ENCODE measurements around the gene PCDHGA1.
A peak's percentile ranks its signal among the peaks of the same experiment; 100 is the strongest.
"Not testable (repeated sequence)": the region's sequence is repeated elsewhere in the genome, so short reads cannot be mapped to it uniquely, and the experiment has no call there.

Gene PCDHGA1

DNA sequence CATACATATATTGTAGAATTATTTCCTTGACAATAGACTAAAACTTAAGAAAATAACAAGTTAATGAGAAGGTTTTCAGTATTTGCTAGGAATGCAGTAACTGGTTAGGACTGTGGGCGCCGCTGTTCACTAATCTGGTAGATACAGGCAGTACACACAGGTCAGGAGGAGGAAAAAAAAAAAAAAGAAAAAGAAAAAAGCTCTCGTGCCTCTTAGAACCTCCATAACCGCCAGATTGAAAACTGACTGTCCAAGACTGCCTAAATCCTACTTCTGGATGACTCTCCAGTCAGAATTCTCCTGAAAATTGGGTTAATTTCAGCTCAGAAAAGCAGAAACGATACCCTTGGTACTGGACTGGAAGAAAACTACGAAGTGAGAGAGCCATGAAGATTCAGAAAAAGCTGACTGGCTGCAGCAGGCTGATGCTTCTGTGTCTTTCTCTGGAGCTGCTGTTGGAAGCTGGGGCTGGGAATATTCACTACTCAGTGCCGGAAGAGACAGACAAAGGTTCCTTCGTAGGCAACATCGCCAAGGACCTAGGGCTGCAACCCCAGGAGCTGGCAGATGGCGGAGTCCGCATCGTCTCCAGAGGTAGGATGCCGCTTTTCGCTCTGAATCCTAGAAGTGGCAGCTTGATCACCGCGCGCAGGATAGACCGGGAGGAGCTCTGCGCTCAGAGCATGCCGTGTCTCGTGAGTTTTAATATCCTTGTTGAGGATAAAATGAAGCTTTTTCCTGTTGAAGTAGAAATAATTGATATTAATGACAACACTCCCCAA is at the start of gene PCDHGA1:
Gene PCDHGA1 (plus strand): TSS at position 216 of the 782 bp plus-strand sequence.
- DNase-seq (ENCODE audit: low read depth), result no peak

DNA sequence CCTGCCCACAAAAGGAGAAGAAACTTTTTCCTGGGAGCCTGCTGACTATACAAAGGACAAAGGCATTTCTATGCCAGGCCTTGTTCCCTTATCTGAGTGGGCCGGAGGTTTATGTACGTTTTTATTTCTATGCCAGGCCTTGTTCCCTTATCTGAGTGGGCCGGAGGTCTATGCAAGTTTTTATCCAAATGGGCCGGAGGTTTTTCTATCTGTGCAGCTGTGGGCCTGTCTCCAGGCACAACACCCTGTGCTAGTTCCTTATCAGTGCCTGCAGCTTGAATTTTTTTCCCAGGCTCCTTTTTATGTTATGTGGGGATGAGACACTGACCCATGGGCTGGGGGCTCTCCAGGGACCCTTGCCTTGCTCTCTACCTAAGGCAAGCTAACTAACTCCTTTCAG is 31.9 kb upstream of the PCDHGA1 start:
- no peak for DNase-seq (ENCODE audit: low read depth)

DNA sequence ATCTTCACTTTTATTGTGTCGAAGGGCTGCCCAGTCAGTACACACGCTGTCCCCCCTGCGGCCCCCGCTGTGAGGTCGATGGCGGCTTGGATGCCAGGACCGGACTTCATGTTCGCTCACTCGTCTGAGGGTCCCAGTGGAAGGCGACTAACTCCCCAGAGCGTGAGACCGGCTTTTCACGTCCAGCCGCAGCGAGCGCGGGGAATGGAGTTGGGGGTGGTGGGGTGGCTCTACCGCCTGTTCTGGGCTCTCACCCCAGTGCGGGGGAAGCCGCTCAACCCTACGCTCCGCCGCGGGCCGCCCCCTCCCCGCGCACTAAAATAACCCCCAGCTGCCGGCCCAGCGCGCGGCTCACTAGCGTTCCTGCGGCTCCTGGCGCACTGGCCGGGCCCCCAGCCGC is 26.6 kb upstream of the PCDHGA1 start, which contains the start of gene SLC25A2:
Gene SLC25A2 (minus strand): TSS at position 294 of the 400 bp plus-strand sequence. CDS start 184 bp downstream, at position 110.
- no peak for DNase-seq (ENCODE audit: low read depth)

DNA sequence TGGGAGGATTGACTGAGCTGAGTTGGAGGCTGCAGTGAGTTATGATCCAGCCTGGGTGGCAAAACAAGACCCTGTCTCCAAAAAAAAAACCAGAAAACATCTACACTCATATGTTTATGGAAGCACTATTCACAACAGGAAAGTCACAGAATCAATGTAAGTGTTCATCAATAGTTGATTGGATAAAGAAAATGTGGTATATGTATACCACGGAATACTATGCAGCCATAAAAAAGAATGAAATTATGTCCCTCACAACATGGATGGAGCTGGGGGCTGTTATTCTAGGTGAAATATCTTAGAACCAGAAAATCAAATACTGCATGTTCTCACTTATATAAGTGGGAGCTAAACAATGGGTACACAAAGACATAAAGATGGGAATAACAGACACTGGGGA is 23.7 kb upstream of the PCDHGA1 start:
- no peak for DNase-seq (ENCODE audit: low read depth)

DNA sequence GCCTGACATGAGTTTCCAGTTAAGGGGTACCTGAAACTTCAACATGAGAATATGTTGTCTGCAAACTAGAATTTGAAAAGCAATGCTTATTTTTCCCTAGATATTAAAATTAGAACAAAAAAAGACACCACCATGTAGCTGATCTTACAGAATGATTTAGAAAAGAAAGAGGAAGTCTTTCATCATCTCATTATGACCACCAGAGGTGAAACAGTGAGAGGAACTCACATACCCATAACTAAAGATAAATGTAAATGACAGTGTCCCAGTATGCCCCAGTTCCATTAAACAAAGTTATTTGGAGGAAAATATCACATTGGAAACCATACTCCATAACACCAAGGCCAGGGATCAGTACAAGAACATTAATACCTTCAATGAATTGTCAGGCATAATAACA is 16.6 kb upstream of the PCDHGA1 start:
- no peak for DNase-seq (ENCODE audit: low read depth)

DNA sequence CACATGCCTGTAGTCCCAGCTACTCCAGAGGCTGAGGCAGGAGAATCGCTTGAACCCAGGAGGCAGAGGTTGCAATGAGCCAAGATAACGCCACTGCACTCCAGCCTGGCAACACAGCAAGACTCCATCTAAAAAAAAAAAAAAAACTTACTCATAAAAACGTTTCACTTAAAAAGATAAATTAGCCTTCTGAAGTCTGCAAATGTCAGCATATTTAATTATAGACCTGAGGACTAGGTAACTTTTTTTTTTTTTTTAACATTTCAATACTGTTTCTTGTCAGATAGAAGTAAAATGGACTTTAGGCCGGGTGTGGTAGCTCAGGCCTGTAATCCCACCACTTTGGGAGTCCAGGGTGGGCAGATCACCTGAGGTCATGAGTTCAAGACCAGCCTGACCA is 13.4 kb upstream of the PCDHGA1 start:
- DNase-seq (ENCODE audit: low read depth), result not testable (repeated sequence)

DNA sequence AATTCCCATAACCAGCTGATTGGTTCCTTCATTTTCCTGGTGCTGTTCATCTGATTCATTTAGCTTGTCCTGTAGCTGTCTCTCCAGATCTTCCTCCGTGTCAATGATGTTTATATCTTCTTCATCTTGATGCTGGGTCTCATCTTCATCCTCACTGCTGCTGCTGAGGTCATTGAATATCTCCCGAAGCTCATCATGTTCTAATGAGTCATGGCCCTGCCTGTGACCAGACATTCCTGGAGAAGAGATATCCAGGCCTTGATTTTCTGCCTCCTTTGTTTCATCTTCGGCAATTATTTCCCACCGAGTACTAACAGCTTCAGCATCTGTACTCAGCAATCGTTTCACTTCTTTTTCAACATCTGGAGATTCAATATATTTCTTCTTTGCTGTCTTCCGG is 11.1 kb upstream of the PCDHGA1 start:
- DNase-seq (ENCODE audit: low read depth), result no peak

DNA sequence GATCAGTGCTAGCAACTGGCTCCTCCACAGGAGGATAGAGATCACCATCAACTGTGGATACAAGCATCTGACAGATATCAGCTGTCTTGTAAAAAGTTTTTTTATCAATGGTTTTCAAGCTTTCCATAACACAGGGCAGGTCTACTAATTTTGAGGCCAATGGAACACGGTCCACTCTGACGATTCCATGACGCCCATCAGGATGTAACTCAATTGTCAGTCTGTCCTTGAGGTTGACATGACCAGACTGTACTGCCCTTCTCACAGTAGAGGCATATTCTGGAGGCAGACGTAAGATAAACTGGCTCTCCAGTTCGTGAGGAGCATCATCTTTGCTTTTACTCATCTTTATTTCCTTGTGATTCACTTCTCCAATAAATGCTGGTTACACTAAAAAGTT is 10.6 kb upstream of the PCDHGA1 start:
- DNase-seq (ENCODE audit: low read depth), result no peak

DNA sequence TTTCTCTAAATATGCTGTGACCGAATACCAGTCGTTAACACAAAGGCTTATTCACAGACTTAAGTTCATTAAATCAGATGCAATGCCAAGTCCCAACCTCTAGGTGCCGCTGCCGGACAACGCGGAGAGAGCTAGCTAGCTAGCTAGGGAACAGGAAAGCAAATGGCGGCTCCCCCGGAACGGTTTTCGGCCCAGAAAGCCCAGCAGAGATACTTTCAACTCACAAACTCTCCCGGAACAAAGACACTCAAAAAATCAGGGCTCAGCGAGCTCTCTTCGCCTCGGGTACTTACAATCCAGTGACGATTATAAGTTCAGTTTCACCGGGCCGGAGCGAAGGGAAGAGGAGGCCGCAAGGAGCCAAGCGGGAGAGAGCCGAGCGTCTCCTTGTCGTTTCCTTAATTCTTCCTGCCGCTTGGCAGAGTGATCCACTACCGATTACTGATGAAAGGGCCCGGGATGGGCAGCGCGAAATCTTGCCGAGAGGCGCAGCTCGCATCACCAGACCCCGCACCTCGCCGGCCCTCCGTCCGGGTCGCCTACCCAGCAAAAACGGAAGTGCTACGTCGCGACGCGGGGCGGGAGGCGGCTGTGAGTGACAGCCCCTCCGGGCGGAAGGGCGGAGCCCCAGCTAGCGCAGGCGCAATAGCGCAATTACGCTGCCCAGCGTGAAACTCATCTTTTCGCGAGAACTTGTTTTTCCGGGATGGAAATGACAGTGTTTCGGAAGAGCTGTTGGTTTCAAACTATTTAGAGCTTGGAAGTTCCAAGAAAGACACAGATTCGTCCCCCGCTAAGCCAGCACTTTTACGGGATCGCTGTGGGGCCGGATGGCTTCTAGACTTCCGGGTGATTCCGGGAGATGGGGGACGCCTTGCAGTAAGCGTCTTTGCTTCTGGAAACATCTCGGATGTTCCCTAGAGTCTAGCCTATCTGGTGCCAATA is 9.8 kb upstream of the PCDHGA1 start, which contains the start of gene TAF7:
Gene TAF7 (minus strand): TSS at position 560 of the 945 bp plus-strand sequence. CDS start 740 bp downstream, outside the sequence.
- DNase-seq (ENCODE audit: low read depth), result peak; percentile 87

DNA sequence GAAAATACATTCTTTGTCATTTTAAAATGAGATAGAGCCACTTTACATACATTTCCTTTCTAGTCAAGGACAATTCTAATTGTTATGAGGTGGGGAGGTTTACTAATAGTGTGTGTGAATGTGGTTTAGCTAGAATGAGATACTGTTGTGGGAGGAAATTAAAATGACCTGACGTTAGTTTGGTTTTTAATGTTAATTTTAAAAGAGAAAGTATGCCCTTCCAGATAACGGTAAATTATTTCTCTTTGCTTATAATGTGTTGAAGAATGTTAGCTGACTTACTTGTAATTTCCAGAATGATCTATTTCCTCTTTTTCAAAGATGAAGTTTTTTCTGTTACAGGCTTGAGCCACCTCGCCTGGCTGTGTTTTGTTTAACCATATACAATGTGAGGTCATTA is 8.1 kb upstream of the PCDHGA1 start:
- DNase-seq (ENCODE audit: low read depth), result no peak

DNA sequence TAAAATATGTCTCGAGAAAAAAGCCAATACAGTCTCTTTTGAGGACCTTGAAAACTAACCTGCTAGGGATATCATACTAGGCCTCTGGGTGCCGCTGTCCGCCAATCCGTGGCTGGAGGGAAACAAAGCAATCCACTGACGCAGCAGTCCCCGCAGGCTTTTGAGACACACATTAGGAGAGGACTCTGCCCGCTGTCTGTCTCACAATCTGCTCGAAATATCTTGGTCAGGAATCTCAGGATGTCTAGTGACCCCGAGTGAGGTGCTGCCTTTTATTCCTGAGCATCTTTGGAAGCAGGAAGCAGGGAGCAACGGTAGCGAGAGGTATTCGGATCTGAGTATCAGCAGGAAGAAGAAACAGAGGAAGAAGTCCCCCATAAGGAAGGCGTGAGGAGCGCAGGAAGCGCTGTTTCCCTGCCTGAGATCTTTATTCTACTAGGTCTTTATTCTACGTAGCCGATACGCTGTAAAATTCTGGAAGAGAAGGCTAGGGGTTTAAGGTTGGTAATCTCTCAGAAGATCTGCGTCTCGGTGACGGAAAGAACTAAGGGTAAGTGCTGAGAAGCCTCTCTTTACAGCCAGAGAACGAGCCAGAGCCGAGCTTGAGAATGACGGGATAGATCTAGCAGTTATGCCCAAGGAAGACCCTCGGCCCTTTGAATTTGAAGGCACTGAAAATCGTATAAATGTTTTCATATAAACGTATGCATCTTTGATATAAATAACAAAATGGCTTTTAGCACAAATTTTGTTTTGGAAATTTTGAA is 4.0 kb upstream of the PCDHGA1 start:
- DNase-seq (ENCODE audit: low read depth), result peak; percentile 52

DNA sequence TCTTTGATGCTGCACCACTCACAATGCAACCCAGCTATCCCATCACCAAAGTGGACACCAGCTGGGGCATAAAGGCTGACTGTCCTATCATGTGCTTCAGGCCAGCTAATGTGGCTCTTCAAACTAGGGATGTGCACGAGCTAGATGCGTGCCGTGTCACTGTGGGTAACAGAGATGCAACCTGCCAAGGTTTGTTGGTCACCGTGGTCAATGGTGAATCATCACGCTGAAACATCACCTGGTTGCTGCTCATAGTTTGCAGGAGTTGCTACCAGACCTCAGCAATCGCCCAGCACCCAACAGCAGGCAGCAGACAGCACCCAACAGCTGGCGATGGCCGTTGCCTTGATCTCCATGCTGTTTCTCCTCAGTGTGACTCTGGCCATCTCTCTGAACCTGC is 2.1 kb upstream of the PCDHGA1 start:
- no peak for DNase-seq (ENCODE audit: low read depth)

DNA sequence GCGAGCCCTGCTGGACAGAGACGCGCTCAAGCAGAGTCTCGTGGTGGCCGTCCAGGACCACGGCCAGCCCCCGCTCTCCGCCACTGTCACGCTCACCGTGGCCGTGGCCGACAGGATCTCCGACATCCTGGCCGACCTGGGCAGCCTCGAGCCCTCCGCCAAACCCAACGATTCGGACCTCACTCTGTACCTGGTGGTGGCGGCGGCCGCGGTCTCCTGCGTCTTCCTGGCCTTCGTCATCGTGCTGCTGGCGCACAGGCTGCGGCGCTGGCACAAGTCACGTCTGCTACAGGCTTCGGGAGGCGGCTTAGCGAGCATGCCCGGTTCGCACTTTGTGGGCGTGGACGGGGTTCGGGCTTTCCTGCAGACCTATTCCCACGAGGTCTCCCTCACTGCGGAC is 2.3 kb downstream of the PCDHGA1 start:
- not testable (repeated sequence) for DNase-seq (ENCODE audit: low read depth)

DNA sequence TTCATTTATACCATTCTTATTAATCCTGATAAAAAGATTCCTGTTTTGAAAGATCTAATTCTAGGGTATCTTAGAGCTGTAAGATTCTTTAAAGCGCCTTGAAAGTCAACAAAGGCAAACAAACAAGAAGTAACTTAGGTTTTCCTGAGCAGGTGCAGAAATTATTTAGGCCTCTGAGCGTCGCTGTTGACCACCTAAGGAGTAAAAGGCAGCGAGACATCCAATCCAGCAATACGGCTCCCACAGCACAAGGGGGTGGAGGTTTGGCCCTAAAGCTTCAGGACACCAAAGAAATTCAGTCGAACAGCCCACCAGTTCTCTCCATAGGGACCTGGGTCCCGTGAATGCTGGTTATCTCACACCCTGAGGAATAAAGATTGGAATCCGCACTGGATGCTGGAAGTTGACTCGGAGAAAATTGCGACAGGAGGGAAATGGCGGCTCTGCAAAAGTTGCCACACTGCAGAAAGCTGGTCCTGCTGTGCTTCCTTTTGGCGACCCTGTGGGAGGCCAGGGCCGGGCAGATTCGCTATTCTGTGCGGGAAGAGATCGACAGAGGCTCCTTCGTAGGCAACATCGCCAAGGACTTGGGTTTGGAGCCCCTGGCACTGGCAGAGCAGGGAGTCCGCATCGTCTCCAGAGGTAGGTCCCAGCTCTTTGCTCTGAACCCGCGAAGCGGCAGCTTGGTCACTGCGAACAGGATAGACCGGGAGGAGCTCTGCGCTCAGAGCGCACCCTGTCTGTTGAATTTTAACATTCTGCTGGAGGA is 8.4 kb downstream of the PCDHGA1 start, which contains the start of gene PCDHGA2:
Gene PCDHGA2 (plus strand): TSS at position 223 of the 769 bp plus-strand sequence.
- DNase-seq (ENCODE audit: low read depth), result no peak

DNA sequence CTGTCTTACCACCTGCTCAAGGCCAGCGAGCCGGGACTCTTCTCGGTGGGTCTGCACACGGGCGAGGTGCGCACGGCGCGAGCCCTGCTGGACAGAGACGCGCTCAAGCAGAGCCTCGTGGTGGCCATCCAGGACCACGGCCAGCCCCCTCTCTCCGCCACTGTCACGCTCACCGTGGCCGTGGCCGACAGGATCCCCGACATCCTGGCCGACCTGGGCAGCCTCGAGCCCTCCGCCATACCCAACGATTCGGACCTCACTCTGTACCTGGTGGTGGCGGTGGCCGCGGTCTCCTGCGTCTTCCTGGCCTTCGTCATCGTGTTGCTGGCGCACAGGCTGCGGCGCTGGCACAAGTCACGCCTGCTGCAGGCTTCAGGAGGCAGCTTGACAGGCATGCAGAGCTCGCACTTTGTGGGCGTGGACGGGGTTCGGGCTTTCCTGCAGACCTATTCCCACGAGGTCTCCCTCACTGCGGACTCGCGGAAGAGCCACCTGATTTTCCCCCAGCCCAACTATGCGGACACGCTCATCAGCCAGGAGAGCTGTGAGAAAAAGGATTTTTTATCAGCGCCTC is 10.6 kb downstream of the PCDHGA1 start:
- not testable (repeated sequence) for DNase-seq (ENCODE audit: low read depth)

DNA sequence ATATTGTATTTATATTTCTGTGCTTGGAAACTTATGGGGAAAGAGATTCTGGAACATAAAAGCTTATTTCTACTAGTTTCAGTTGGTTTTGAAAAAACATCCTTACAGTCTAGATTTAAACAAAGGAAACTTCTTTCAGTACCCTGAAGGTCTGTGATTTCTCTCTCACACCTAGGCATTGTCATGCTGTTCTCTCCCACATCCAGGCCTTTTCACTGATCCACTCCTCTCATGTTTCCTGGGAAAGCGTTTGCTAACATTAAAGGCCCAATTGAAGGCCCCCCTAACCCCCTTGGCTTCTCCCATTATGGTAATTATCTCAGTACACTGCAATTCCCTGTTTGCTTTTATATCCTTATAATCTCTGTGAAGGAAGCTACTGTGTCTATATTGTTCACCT is 12.5 kb downstream of the PCDHGA1 start:
- DNase-seq (ENCODE audit: low read depth), result no peak

DNA sequence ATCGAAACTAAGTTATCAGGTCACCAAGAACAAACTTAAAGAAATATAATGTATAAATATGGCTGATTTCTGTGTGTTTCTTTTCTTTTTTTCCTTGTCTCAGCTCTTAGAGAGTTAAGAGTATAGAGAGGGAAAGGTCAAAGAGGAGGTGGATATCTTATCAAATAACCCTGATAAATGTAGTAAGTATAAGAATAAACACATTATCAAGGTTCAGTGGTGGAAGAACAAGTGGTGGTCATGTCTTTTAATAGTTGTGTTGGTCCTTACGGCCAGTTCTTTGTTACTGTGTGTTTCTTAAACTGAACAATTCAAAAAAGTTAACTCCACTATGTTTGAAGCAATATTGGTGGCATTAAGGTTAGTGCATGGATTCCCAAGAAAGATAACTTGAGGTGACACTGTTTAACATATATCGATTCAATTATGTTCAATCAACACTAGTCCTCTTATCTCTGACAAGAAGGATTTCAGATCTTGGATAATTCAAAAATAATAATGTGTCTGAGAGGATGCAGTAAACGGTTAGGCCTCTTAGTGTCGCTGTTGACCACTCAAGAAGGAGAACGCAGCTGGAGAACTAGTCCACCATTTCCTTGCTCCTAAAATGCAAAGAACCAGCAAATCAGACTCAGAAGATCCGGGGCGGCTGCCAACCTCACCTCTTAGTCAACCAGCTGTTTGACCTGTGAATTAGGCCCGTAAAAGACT is 13.1 kb downstream of the PCDHGA1 start, which contains the start of gene PCDHGA3:
Gene PCDHGA3 (plus strand): TSS at position 588 of the 711 bp plus-strand sequence. CDS start 205 bp downstream, outside the sequence.
- DNase-seq (ENCODE audit: low read depth), result no peak

DNA sequence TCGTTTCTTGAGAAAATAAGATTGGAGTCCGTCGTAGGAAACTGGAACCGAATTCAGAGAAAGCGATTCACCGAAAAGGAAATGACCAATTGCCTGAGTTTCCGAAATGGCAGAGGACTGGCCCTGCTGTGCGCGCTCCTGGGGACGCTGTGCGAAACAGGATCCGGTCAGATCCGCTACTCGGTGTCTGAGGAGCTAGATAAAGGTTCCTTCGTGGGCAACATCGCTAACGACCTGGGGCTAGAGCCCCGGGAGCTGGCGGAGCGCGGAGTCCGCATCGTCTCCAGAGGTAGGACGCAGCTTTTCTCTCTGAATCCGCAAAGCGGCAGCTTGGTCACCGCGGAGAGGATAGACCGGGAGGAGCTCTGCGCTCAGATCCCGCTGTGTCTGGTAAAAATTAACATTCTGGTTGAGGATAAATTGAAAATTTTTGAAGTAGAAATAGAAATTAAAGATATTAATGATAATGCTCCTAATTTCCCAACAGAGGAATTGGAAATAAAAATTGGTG is 13.7 kb downstream of the PCDHGA1 start:
- DNase-seq (ENCODE audit: low read depth), result no peak

DNA sequence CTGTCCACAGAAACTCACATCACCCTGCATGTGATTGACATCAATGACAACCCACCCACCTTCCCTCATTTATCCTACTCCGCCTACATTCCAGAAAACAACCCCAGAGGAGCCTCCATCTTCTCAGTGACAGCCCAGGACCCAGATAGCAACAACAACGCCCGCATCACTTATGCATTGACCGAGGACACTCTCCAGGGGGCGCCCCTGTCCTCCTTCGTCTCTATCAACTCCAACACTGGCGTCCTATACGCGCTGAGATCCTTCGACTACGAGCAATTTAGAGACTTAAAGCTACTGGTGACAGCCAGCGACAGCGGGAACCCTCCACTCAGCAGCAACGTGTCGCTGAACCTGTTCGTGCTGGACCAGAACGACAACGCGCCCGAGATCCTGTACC is 15.0 kb downstream of the PCDHGA1 start:
- no peak for DNase-seq (ENCODE audit: low read depth)

DNA sequence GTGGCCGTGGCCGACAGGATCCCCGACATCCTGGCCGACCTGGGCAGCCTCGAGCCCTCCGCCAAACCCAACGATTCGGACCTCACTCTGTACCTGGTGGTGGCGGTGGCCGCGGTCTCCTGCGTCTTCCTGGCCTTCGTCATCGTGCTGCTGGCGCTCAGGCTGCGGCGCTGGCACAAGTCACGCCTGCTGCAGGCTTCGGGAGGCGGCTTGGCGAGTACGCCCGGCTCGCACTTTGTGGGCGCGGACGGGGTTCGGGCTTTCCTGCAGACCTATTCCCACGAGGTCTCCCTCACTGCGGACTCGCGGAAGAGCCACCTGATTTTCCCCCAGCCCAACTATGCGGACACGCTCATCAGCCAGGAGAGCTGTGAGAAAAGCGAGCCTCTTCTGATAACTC is 15.7 kb downstream of the PCDHGA1 start:
- not testable (repeated sequence) for DNase-seq (ENCODE audit: low read depth)
